ENCODE measurements around the gene CD200. TPM values are rescaled to one million over a fixed set of nuclear protein-coding genes. Genes with fewer than 3 reads are reported as not detected.
A peak's percentile ranks its signal among the peaks of the same experiment; 100 is the strongest.

The CD200 gene
- total and polyA plus RNA-seq, 2 of the 4 experiments (the other 2 are of a cell fraction) = 1.1 to 1.7 TPM

GRCh38 chr3:112375117-112375516 is 42.2 kb downstream of the CD200 start:
- DNase-seq = no peak

More at GRCh38 chr3:112375117-112375516, 42.2 kb downstream of the CD200 start:
- H3K14ac ChIP-seq (replicated peaks; ENCODE audit: low read depth, low read length) = no peak overlapping the region
- no peak overlapping the region for H4K91ac ChIP-seq (ENCODE audit: insufficient read depth, low read depth, low read length)
- no peaks in the 10 kb centered on the region for H3K27me3 ChIP-seq (ENCODE audit: control insufficient read depth, insufficient read depth, low read length)
- POLR2A ChIA-PET (ENCODE audit: unreplicated experiment) = no interaction called here
- TF ChIP-seq MAFK (IDR thresholded peaks at IDR 0.05; ENCODE audit: low read depth, low read length) = no peak
- TF ChIP-seq CTCF (conservative IDR thresholded peaks at IDR 0.05; ENCODE audit: low read depth, low read length) = no peak
- no peak for TF ChIP-seq FOS (IDR thresholded peaks at IDR 0.05; ENCODE audit: low read depth, low read length)
- no peak for TF ChIP-seq RFX5 (IDR thresholded peaks at IDR 0.05; ENCODE audit: low read depth, low read length)
- TF ChIP-seq POLR2A (IDR thresholded peaks at IDR 0.05; ENCODE audit: low read depth, low read length) = no peak
- TF ChIP-seq RAD21 (IDR thresholded peaks at IDR 0.05; ENCODE audit: low read length) = no peak
- TF ChIP-seq, protein P1, sequence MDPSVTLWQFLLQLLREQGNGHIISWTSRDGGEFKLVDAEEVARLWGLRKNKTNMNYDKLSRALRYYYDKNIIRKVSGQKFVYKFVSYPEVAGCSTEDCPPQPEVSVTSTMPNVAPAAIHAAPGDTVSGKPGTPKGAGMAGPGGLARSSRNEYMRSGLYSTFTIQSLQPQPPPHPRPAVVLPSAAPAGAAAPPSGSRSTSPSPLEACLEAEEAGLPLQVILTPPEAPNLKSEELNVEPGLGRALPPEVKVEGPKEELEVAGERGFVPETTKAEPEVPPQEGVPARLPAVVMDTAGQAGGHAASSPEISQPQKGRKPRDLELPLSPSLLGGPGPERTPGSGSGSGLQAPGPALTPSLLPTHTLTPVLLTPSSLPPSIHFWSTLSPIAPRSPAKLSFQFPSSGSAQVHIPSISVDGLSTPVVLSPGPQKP (IDR thresholded peaks at IDR 0.05; ENCODE audit: borderline replicate concordance, low read depth, low read length) = no peak
- TF ChIP-seq MAZ (IDR thresholded peaks at IDR 0.05; ENCODE audit: borderline replicate concordance, low read depth, low read length) = no peak
- TF ChIP-seq BHLHE40 (IDR thresholded peaks at IDR 0.05; ENCODE audit: low read depth, low read length) = no peak
- TF ChIP-seq, protein P2, sequence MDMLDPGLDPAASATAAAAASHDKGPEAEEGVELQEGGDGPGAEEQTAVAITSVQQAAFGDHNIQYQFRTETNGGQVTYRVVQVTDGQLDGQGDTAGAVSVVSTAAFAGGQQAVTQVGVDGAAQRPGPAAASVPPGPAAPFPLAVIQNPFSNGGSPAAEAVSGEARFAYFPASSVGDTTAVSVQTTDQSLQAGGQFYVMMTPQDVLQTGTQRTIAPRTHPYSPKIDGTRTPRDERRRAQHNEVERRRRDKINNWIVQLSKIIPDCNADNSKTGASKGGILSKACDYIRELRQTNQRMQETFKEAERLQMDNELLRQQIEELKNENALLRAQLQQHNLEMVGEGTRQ (IDR thresholded peaks at IDR 0.05; ENCODE audit: low read depth, low read length) = no peak
- TF ChIP-seq RCOR1 (IDR thresholded peaks at IDR 0.05; ENCODE audit: insufficient replicate concordance, low read length) = no peak
- TF ChIP-seq SMC3 (IDR thresholded peaks at IDR 0.05; ENCODE audit: low read depth, low read length) = no peak
- TF ChIP-seq MXI1 (IDR thresholded peaks at IDR 0.05; ENCODE audit: borderline replicate concordance, low read depth, low read length) = no peak
- TF ChIP-seq NFE2L2 (IDR thresholded peaks at IDR 0.05; ENCODE audit: low read depth, low read length) = no peak
- no peak for TF ChIP-seq CHD1 (IDR thresholded peaks at IDR 0.05; ENCODE audit: low read depth, low read length)
- no peak for TF ChIP-seq CEBPB (IDR thresholded peaks at IDR 0.05; ENCODE audit: low read depth, low read length)
- no peak overlapping the region for H3K23ac ChIP-seq (ENCODE audit: low read depth, low read length)
- intact Hi-C loops (cut with micrococcal nuclease) = no loop called here
- no peak overlapping the region for H2AFZ ChIP-seq (replicated peaks; ENCODE audit: low read length, poor library complexity)
- H3K18ac ChIP-seq (ENCODE audit: low read depth, low read length) = no peak overlapping the region
- H3K79me1 ChIP-seq (ENCODE audit: low read depth in 1 of 2, low read length in 2 of 2) = no peaks in the 10 kb centered on the region
- CTCF ChIA-PET = no interaction called here
- no CpG with 5 or more reads among the region's 1 CpG for WGBS, 2 experiments (ENCODE audit: extremely low coverage in 2 of 2, insufficient read length in 1 of 2)
- H3K27ac ChIP-seq (ENCODE audit: insufficient read depth, low read length) = no peak overlapping the region
- in situ Hi-C loops (cut with MboI; ENCODE audit: low sequenced_read_pairs) = no loop called here
- H3K4ac ChIP-seq (ENCODE audit: low read depth, low read length) = no peak overlapping the region
- H2BK120ac ChIP-seq (ENCODE audit: low read depth, low read length) = no peak overlapping the region
- H2BK5ac ChIP-seq (ENCODE audit: low read depth, low read length, poor library complexity, severe bottlenecking) = no peak overlapping the region
- H3K4me2 ChIP-seq (ENCODE audit: low read depth, low read length) = no peak overlapping the region
- no peak for ATAC-seq (ENCODE audit: low read depth)
- H3K4me1 ChIP-seq (ENCODE audit: control insufficient read depth, insufficient read depth, low read length) = peaks cover 14% of the 10 kb centered on the region
- no peaks in the 10 kb centered on the region for H4K20me1 ChIP-seq (ENCODE audit: insufficient read depth, low read length)
- no peak overlapping the region for H4K8ac ChIP-seq (ENCODE audit: low read depth in 2 of 2, low read length in 2 of 2)
- H2AK5ac ChIP-seq (ENCODE audit: low read depth, low read length) = no peak overlapping the region
- no peak overlapping the region for H3K56ac ChIP-seq (ENCODE audit: extremely low read depth, insufficient read depth, low read length)
- H3K4me3 ChIP-seq (ENCODE audit: insufficient read depth, low read depth, low read length) = no peak overlapping the region
- no peaks in the 10 kb centered on the region for H3K9me3 ChIP-seq (ENCODE audit: control insufficient read depth, insufficient read depth, low read length)
- H3K9me1 ChIP-seq (ENCODE audit: insufficient read depth, low read length) = no peaks in the 10 kb centered on the region
- no peaks in the 10 kb centered on the region for H3K36me3 ChIP-seq (ENCODE audit: control insufficient read depth, insufficient read depth, low read length)
- H2BK15ac ChIP-seq (ENCODE audit: low read depth, low read length) = peak overlapping the region; percentile 21; the same call in 1 of the 3 replicates
- dilution Hi-C loops (cut with HindIII; ENCODE audit: low sequenced_read_pairs, unreplicated experiment) = no loop called here
- H3K9ac ChIP-seq (ENCODE audit: low read depth, low read length) = no peak overlapping the region
- H2AK9ac ChIP-seq (replicated peaks; ENCODE audit: low read depth, low read length, poor library complexity) = no peak overlapping the region
- H2BK20ac ChIP-seq (ENCODE audit: low read depth, low read length) = no peak overlapping the region
- no peak overlapping the region for H4K5ac ChIP-seq (ENCODE audit: low read depth, low read length)
- no TSS peak for BruUV-seq (replicated peaks)

Data from IMR-90 (cell line).